Epithelial cell of esophagus (primary cell): Measurements from ENCODE around the gene KRTAP4-9.
"Not testable (repeated sequence)": the region's sequence is repeated elsewhere in the genome, so short reads cannot be mapped to it uniquely, and the experiment has no call there.

Experiments
- DNase-seq: peaks from one replicate; pipeline ENCODE4 v3.0.0; 2010; ENCODE audit warnings: low read depth
- H3K4me3 ChIP-seq: 2 replicates; pipeline ENCODE4 v1.5.1; 2011; ENCODE audit warnings: mild to moderate bottlenecking, low read length, control low read depth
- CTCF ChIP-seq: IDR thresholded peaks from 2 replicates; pipeline ENCODE4 v1.5.1; 2011; ENCODE audit warnings: low read depth, mild to moderate bottlenecking, low read length, control low read depth, inconsistent platforms; ENCODE audit not compliant: insufficient read depth; ENCODE audit errors: missing control alignments

The KRTAP4-9 gene

GRCh38 chr17:41131979-41132378 is 26.8 kb downstream of the KRTAP4-9 start:
- no peak overlapping the region for H3K4me3 ChIP-seq

GRCh38 chr17:41133880-41134735 is 28.9 kb downstream of the KRTAP4-9 start:
- peak; percentile 15 for DNase-seq
- no peak for TF ChIP-seq CTCF

More at GRCh38 chr17:41131979-41132378, 26.8 kb downstream of the KRTAP4-9 start:
- no peak for TF ChIP-seq CTCF
- DNase-seq, result peak; percentile 83

GRCh38 chr17:41139865-41140264 is 34.7 kb downstream of the KRTAP4-9 start:
- not testable (repeated sequence) for H3K4me3 ChIP-seq

More at GRCh38 chr17:41133880-41134735, 28.9 kb downstream of the KRTAP4-9 start:
- H3K4me3 ChIP-seq, result no peak overlapping the region

GRCh38 chr17:41140360-41141131 is 35.4 kb downstream of the KRTAP4-9 start, which contains the start of gene KRTAP4-6:
KRTAP4-6 (minus strand) TSS chr17:41140544; CDS start chr17:41140487, 57 bp downstream.
- peak; percentile 96 for DNase-seq
- no peak for TF ChIP-seq CTCF
- no peak within 1 kb of the TSS for H3K4me3 ChIP-seq

More at GRCh38 chr17:41139865-41140264, 34.7 kb downstream of the KRTAP4-9 start:
- not testable (repeated sequence) for DNase-seq

GRCh38 chr17:41141361-41141760 is 36.2 kb downstream of the KRTAP4-9 start:
- no peak for TF ChIP-seq CTCF

GRCh38 chr17:41144846-41145245 is 39.7 kb downstream of the KRTAP4-9 start:
- no peak for DNase-seq
- no peak for TF ChIP-seq CTCF
- H3K4me3 ChIP-seq, result no peak overlapping the region

More at GRCh38 chr17:41141361-41141760, 36.2 kb downstream of the KRTAP4-9 start:
- H3K4me3 ChIP-seq, result no peak overlapping the region
- DNase-seq, result no peak

- no peak for DNase-seq
- no peak for TF ChIP-seq CTCF
- no peak overlapping the region for H3K4me3 ChIP-seq
Measured at GRCh38 chr17:41145261-41145660, 40.1 kb downstream of the KRTAP4-9 start.
